ENCODE measurements around the gene KIF6. TPM values are rescaled to one million over a fixed set of nuclear protein-coding genes. Genes with fewer than 3 reads are reported as not detected.

The KIF6 gene
- total RNA-seq, 1 experiment from 2014 or later: 2.7 TPM

DNA sequence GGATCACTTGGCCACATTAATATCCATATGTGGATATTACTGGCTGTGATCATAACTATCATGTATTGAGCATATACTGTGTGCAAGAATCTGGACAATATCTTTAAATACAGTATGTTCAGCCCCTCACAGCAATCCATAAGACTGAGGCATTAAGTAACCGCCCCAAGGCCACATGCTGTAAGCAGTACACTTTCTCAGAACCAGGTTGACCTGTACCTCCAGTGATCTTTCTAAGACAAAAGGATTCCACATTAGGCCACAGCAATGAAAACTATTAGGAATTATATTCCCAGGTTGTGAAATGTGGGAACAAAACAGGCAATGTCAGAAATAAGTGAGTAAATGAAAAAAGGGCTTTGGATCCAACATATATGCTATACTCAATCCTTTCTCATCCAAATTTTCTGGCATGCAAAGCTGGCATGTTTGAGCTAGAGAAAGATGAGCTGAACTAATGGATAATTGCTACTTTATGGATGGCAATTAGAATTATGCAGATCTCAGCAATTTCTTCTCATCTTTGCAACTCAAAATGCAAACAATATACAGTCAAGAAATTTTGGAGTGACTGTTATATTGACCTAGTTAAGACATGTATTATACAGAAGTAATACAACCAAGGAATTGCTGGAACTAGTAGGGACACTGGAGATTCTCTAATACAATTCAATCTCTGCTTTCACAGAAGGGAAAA, 86.9 kb downstream of the KIF6 start:
- peak; percentile 33 for DNase-seq (ENCODE audit: low spot score)
- Histone ChIP-seq H3K27ac (ENCODE audit: low read depth, low read length, poor library complexity, severe bottlenecking) (no peak overlapping the region), H3K4me1 (ENCODE audit: insufficient read depth, low read length, poor library complexity, severe bottlenecking) (peaks cover 12% of the 10 kb centered on the region), H3K4me3 (ENCODE audit: low read depth, low read length, poor library complexity, severe bottlenecking) (no peak overlapping the region), H3K36me3 (ENCODE audit: insufficient read depth, low read length, poor library complexity, severe bottlenecking) (no peaks in the 10 kb centered on the region), H3K27me3 (replicated peaks; ENCODE audit: insufficient read depth, low read depth, low read length, poor library complexity) (no peaks in the 10 kb centered on the region), H3K9me3 (ENCODE audit: low read depth, low read length, poor library complexity, severe bottlenecking) (no peaks in the 10 kb centered on the region)
- POLR2A ChIA-PET (ENCODE audit: low non-redundant PET): no interaction called here
- BruUV-seq (replicated peaks): no TSS peak
- CTCF ChIA-PET: no interaction called here
- TF ChIP-seq CTCF (conservative IDR thresholded peaks at IDR 0.05; ENCODE audit: low read depth, low read length): no peak
- TF ChIP-seq EZH2 (IDR thresholded peaks at IDR 0.05; ENCODE audit: borderline replicate concordance, low read depth, low read length, poor library complexity, severe bottlenecking): no peak
- intact Hi-C loops (cut with micrococcal nuclease; ENCODE audit: unreplicated experiment): no loop called here

- Histone ChIP-seq H3K4me1 (ENCODE audit: insufficient read depth, low read length, poor library complexity, severe bottlenecking) (peaks cover 12% of the 10 kb centered on the region), H3K27me3 (replicated peaks; ENCODE audit: insufficient read depth, low read depth, low read length, poor library complexity) (no peaks in the 10 kb centered on the region), H3K27ac (ENCODE audit: low read depth, low read length, poor library complexity, severe bottlenecking) (no peak overlapping the region), H3K4me3 (ENCODE audit: low read depth, low read length, poor library complexity, severe bottlenecking) (no peak overlapping the region), H3K9me3 (ENCODE audit: low read depth, low read length, poor library complexity, severe bottlenecking) (no peaks in the 10 kb centered on the region), H3K36me3 (ENCODE audit: insufficient read depth, low read length, poor library complexity, severe bottlenecking) (no peaks in the 10 kb centered on the region)
- intact Hi-C loops (cut with micrococcal nuclease; ENCODE audit: unreplicated experiment): no loop called here
- TF ChIP-seq EZH2 (IDR thresholded peaks at IDR 0.05; ENCODE audit: borderline replicate concordance, low read depth, low read length, poor library complexity, severe bottlenecking): no peak
- TF ChIP-seq CTCF (conservative IDR thresholded peaks at IDR 0.05; ENCODE audit: low read depth, low read length): no peak
- no peak for DNase-seq (ENCODE audit: low spot score)
- ChIA-PET POLR2A (ENCODE audit: low non-redundant PET) (no interaction called here), CTCF (no interaction called here)
- no TSS peak for BruUV-seq (replicated peaks)
Measured at GRCh38 chr6:39634646-39635341, 90.4 kb downstream of the KIF6 start.

GRCh38 chr6:39625209-39625608, 100.0 kb downstream of the KIF6 start:
- intact Hi-C loops (cut with micrococcal nuclease; ENCODE audit: unreplicated experiment): no loop called here
- POLR2A ChIA-PET (ENCODE audit: low non-redundant PET): no interaction called here
- H3K27me3 ChIP-seq (replicated peaks; ENCODE audit: insufficient read depth, low read depth, low read length, poor library complexity): no peaks in the 10 kb centered on the region
- CTCF ChIA-PET: no interaction called here
- H3K4me1 ChIP-seq (ENCODE audit: insufficient read depth, low read length, poor library complexity, severe bottlenecking): no peaks in the 10 kb centered on the region
- no peaks in the 10 kb centered on the region for H3K9me3 ChIP-seq (ENCODE audit: low read depth, low read length, poor library complexity, severe bottlenecking)
- TF ChIP-seq CTCF (conservative IDR thresholded peaks at IDR 0.05; ENCODE audit: low read depth, low read length): no peak
- TF ChIP-seq EZH2 (IDR thresholded peaks at IDR 0.05; ENCODE audit: borderline replicate concordance, low read depth, low read length, poor library complexity, severe bottlenecking): no peak
- H3K36me3 ChIP-seq (ENCODE audit: insufficient read depth, low read length, poor library complexity, severe bottlenecking): no peaks in the 10 kb centered on the region
- BruUV-seq (replicated peaks): no TSS peak
- DNase-seq (ENCODE audit: low spot score): no peak
- no peak overlapping the region for H3K4me3 ChIP-seq (ENCODE audit: low read depth, low read length, poor library complexity, severe bottlenecking)
- H3K27ac ChIP-seq (ENCODE audit: low read depth, low read length, poor library complexity, severe bottlenecking): no peak overlapping the region
